K562 (cell line): Measurements from ENCODE around the gene ROM1. TPM values are rescaled to one million over a fixed set of nuclear protein-coding genes. Genes with fewer than 3 reads are reported as not detected.

ENCODE experiments used
- ESRRB ChIP-seq: fragments of 250-450 bp; sonication (Bioruptor Pico); IDR thresholded peaks from 2 replicates; pipeline ENCODE4 v1.5.0; 2020; ENCODE audit warnings: mild to moderate bottlenecking, moderate library complexity, borderline replicate concordance
- HDGF ChIP-seq: fragments of 450-650 bp; IDR thresholded peaks from 2 replicates; pipeline ENCODE4 v1.6.1; 2016
- HEY1 ChIP-seq: fragments of 250-450 bp; sonication (Bioruptor Pico); IDR thresholded peaks from 2 replicates; pipeline ENCODE4 v1.5.0; 2020; ENCODE audit warnings: mild to moderate bottlenecking, moderate library complexity, borderline replicate concordance
- JUND ChIP-seq, 2 experiments: IDR thresholded peaks; 2 replicates in 1 of 2; 3 replicates in 1 of 2; pipeline ENCODE4 v1.6.1; 2011; ENCODE audit warnings: borderline replicate concordance in 2 of 2, low read depth in 2 of 2, low read length in 2 of 2, improper control_type of control experiment in 1 of 2, missing biosample characterization in 1 of 2, missing genetic modification characterization in 1 of 2, missing genetic modification reagents in 1 of 2
- MCM5 ChIP-seq: fragments of 450-650 bp; IDR thresholded peaks from 2 replicates; pipeline ENCODE4 v1.6.1; 2016; ENCODE audit warnings: low read depth
- NCOA2 ChIP-seq, 2 experiments: fragments of 450-650 bp; IDR thresholded peaks; 2 replicates each; pipeline ENCODE4 v1.6.1; 2018; ENCODE audit warnings: mild to moderate bottlenecking in 2 of 2, moderate library complexity in 1 of 2; ENCODE audit not compliant: partially characterized antibody in 2 of 2
- NEUROD1 ChIP-seq: fragments of 150-350 bp; IDR thresholded peaks from 2 replicates; pipeline ENCODE4 v1.6.1; 2014; ENCODE audit warnings: borderline replicate concordance, low read length, low read depth; ENCODE audit not compliant: partially characterized antibody
- NONO ChIP-seq, 2 experiments: fragments of 200-400 bp in 1 of 2; fragments of 450-650 bp in 1 of 2; formaldehyde crosslinking in 1 of 2; IDR thresholded peaks; 2 replicates each; pipeline ENCODE4 v1.6.1; 2017; ENCODE audit warnings: low read depth in 2 of 2, mild to moderate bottlenecking in 2 of 2, moderate library complexity in 2 of 2, low read length in 1 of 2
- POLR2AphosphoS5 ChIP-seq: IDR thresholded peaks from 2 replicates; pipeline ENCODE4 v1.6.1; 2011; ENCODE audit warnings: mild to moderate bottlenecking, low read depth, low read length, moderate library complexity; ENCODE audit not compliant: control insufficient read depth, insufficient read depth
- RB1 ChIP-seq: fragments of 450-650 bp; IDR thresholded peaks from 2 replicates; pipeline ENCODE4 v1.6.1; 2017; ENCODE audit warnings: low read depth, mild to moderate bottlenecking
- STAG1 ChIP-seq: sonication (generic); formaldehyde crosslinking; IDR thresholded peaks from 2 replicates; pipeline ENCODE4 v1.5.0; 2020; ENCODE audit warnings: missing genetic modification reagents, borderline replicate concordance
- TEAD4 ChIP-seq, 2 experiments: sonication (generic) in 1 of 2; formaldehyde crosslinking in 1 of 2; IDR thresholded peaks; 2 replicates each; pipeline versions ENCODE4 v1.6.1 to v1.8.0; 2012 to 2022; ENCODE audit warnings: borderline replicate concordance in 1 of 2, inconsistent platforms in 1 of 2, low read length in 1 of 2, mild to moderate bottlenecking in 1 of 2, missing genetic modification reagents in 1 of 2
- ZC3H4 ChIP-seq: sonication (generic); formaldehyde crosslinking; IDR thresholded peaks from 2 replicates; pipeline ENCODE4 v1.9.0; 2021; ENCODE audit warnings: missing genetic modification reagents, borderline replicate concordance
- ZNF316 ChIP-seq: fragments of 450-650 bp; IDR thresholded peaks from 2 replicates; pipeline ENCODE4 v1.6.1; 2016
- ZNF395 ChIP-seq: fragments of 200-800 bp; sonication (Bioruptor generic); IDR thresholded peaks from 2 replicates; pipeline ENCODE4 v1.6.1; 2017; ENCODE audit warnings: missing genetic modification characterization, missing compliant biosample characterization
- polyA plus RNA-seq, 8 experiments: library from polyadenylated mRNA; depleted of rRNA in 4 of 8; stranded (reverse) in 5 of 8; unstranded in 3 of 8; fragments of >200 nt; fragmentation: Nextera tagmentation in 2 of 8; fragmentation: Illumina TruSeq in 1 of 8; extraction: Ambion mirVana in 2 of 8; extraction: Trizol in 1 of 8; gene quantifications; 2 replicates each; pipeline versions ENCODE4 v1.2.1 to v1.2.3, GENCODE V29; 2011 to 2014; ENCODE audit warnings: inconsistent platforms in 1 of 8, missing spikeins in 1 of 8
- total RNA-seq, 7 experiments: library from RNA; depleted of rRNA in 6 of 7; stranded (reverse); fragments of >200 nt in 6 of 7; fragmentation: Illumina TruSeq in 2 of 7; extraction: Trizol in 2 of 7; gene quantifications; 2 replicates each; pipeline versions ENCODE4 v1.2.1 to v1.2.3, GENCODE V29; 2011 to 2021; ENCODE audit warnings: low replicate concordance in 1 of 7
- TF ChIP-seq, protein P1 (sequence below): fragments of 250-450 bp; sonication (Bioruptor Pico); IDR thresholded peaks from 2 replicates; pipeline ENCODE4 v1.8.0; 2022; ENCODE audit warnings: moderate library complexity, mild to moderate bottlenecking, inconsistent platforms
- TF ChIP-seq, protein P2 (sequence below): fragments of 250-450 bp; sonication (Bioruptor Pico); IDR thresholded peaks from 2 replicates; pipeline ENCODE4 v1.9.0; 2021; ENCODE audit warnings: mild to moderate bottlenecking, inconsistent platforms
- TF ChIP-seq, protein P3 (sequence below), 3 experiments: fragments of 200-800 bp in 1 of 3; sonication (Bioruptor generic) in 1 of 3; sonication (generic) in 1 of 3; formaldehyde crosslinking in 1 of 3; IDR thresholded peaks; 2 replicates each; pipeline versions ENCODE4 v1.6.1 to v1.8.0; 2016 to 2022; ENCODE audit warnings: mild to moderate bottlenecking in 2 of 3, missing compliant biosample characterization in 2 of 3, missing genetic modification characterization in 2 of 3, missing genetic modification reagents in 1 of 3

Gene ROM1
- total and polyA plus RNA-seq, 9 of the 15 experiments (the other 6 are each of a cell fraction or from before 2014, with no cell fraction given) = 0.75 to 4.0 (median 2.6) TPM

GRCh38 chr11:62612366-62613290 lies at the start of gene ROM1, which contains the start of gene EML3 (continued):
- TF ChIP-seq MCM5 (no peak), ZC3H4 (CRISPR knock-in tag) (no peak), NEUROD1 (no peak), ZNF395 (0 out of 2 replicates have a peak, but pooled peaks have one; percentile 30), STAG1 (no peak), NONO (IDR thresholded peaks at IDR 0.05; ENCODE audit: low read depth in 2 of 2, low read length in 1 of 2) (0 out of 4 replicates have a peak, but pooled peaks of 1 of the 2 experiments have one; percentile 16), HEY1 (CRISPR knock-in tag) (no peak), POLR2AphosphoS5 (no peak), TEAD4 (IDR thresholded peaks at IDR 0.05; ENCODE audit: low read length) (0 out of 2 replicates have a peak, but pooled peaks have one; percentile 1), TEAD4 (CRISPR knock-in tag; IDR thresholded peaks at IDR 0.05; ENCODE audit: borderline replicate concordance) (no peak), ESRRB (CRISPR knock-in tag) (no peak), NCOA2 (IDR thresholded peaks at IDR 0.05; ENCODE audit: partially characterized antibody in 2 of 2) (no peak), JUND (IDR thresholded peaks at IDR 0.05; ENCODE audit: borderline replicate concordance, low read depth, low read length) (no peak), JUND (tag; IDR thresholded peaks at IDR 0.05; ENCODE audit: borderline replicate concordance, low read depth, low read length) (no peak), ZNF316 (peak; percentile 26; the same call in 1 of the 2 replicates), HDGF (no peak), RB1 (peak; percentile 93)
- TF ChIP-seq, protein P1, sequence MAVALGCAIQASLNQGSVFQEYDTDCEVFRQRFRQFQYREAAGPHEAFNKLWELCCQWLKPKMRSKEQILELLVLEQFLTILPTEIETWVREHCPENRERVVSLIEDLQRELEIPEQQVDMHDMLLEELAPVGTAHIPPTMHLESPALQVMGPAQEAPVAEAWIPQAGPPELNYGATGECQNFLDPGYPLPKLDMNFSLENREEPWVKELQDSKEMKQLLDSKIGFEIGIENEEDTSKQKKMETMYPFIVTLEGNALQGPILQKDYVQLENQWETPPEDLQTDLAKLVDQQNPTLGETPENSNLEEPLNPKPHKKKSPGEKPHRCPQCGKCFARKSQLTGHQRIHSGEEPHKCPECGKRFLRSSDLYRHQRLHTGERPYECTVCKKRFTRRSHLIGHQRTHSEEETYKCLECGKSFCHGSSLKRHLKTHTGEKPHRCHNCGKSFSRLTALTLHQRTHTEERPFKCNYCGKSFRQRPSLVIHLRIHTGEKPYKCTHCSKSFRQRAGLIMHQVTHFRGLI (CRISPR knock-in tag) = no peak
- TF ChIP-seq, protein P2, sequence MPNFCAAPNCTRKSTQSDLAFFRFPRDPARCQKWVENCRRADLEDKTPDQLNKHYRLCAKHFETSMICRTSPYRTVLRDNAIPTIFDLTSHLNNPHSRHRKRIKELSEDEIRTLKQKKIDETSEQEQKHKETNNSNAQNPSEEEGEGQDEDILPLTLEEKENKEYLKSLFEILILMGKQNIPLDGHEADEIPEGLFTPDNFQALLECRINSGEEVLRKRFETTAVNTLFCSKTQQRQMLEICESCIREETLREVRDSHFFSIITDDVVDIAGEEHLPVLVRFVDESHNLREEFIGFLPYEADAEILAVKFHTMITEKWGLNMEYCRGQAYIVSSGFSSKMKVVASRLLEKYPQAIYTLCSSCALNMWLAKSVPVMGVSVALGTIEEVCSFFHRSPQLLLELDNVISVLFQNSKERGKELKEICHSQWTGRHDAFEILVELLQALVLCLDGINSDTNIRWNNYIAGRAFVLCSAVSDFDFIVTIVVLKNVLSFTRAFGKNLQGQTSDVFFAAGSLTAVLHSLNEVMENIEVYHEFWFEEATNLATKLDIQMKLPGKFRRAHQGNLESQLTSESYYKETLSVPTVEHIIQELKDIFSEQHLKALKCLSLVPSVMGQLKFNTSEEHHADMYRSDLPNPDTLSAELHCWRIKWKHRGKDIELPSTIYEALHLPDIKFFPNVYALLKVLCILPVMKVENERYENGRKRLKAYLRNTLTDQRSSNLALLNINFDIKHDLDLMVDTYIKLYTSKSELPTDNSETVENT (CRISPR knock-in tag) = no peak
- TF ChIP-seq, protein P3, sequence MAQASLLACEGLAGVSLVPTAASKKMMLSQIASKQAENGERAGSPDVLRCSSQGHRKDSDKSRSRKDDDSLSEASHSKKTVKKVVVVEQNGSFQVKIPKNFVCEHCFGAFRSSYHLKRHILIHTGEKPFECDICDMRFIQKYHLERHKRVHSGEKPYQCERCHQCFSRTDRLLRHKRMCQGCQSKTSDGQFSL (CRISPR knock-in tag; IDR thresholded peaks at IDR 0.05) = peak; percentile 77
- TF ChIP-seq, protein P3 (tag; IDR thresholded peaks at IDR 0.05) = peak in 1 of 2 experiments; percentile 94; a peak in 2 of 4 replicates
